Stimulated activated CD4-positive, alpha-beta T cell treated with anti-CD3 and anti-CD28 coated beads, Interleukin-1b, Interleukin-23, amount 100 ng/mL, for 24 hours (primary cell): ENCODE measurements around the gene PIK3CD.
"Not testable (repeated sequence)": the region's sequence is repeated elsewhere in the genome, so short reads cannot be mapped to it uniquely, and the experiment has no call there.

Source experiments
- DNase-seq, 4 experiments: peaks; one replicate each; pipeline ENCODE4 v3.0.0-alpha.2; 2020; ENCODE audit warnings: low read depth in 4 of 4, low spot score in 1 of 4

PIK3CD gene

DNA sequence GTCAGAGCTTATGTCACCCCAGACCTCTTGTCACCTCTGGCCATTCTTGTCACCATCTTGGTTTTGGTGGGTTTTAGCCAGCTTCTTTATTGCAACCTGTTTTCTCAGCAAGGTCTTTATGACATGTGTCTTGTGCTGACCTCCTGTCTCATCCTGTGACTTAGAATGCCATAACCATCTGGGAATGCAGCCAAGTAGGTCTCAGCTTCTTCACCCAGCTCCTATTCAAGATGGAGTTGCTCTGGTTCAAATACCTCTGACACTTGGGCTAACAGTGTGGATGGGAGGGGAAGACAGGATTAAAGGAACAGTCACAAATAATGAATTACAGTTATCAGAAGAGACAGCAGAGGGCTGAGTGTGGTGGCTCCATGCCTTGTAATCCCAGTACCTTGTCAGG is 30.5 kb upstream of the PIK3CD start:
- no peak for DNase-seq

DNA sequence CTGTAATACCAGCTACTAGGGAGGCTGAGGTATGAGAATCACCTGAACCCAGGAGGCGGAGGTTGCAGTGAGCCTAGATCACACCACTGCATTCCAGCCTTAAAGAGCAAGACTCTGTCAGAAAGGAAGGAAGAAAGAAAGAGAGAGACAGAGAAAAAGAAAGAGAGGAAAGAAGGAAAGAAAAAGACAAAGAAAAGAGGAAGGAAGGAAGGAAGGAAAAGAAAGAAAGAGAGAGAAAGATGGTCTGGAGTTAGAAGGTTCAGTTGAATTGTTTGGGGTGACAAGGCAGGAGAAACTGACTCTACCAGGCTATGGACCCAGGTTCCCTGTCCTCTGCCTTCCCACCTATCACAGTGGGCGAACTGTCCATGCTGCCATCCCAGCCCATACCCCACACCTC is 27.4 kb upstream of the PIK3CD start:
- DNase-seq: no peak

DNA sequence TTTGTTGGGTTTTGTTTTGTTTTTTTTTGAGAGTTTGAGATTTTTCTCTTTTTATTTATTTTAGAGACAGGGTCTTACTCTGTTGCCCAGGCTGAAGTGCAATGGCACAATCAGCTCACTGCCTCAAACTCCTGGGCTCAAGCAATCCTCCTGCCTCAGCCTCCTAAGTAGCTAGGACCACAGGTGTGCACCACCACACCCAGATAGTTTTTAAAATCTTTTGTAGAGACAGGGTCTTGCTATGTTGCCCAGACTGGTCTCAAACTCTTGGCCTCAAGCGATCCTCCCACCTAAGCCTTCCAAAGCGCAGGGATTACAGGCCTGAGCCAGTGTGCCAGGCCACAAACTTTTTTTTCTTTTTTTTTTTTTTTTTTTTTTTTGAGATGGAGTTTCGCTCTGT is 26.5 kb upstream of the PIK3CD start:
- DNase-seq: not testable (repeated sequence)

GRCh38 chr1:9626201-9626608 is 25.3 kb upstream of the PIK3CD start:
- no peak for DNase-seq

DNA sequence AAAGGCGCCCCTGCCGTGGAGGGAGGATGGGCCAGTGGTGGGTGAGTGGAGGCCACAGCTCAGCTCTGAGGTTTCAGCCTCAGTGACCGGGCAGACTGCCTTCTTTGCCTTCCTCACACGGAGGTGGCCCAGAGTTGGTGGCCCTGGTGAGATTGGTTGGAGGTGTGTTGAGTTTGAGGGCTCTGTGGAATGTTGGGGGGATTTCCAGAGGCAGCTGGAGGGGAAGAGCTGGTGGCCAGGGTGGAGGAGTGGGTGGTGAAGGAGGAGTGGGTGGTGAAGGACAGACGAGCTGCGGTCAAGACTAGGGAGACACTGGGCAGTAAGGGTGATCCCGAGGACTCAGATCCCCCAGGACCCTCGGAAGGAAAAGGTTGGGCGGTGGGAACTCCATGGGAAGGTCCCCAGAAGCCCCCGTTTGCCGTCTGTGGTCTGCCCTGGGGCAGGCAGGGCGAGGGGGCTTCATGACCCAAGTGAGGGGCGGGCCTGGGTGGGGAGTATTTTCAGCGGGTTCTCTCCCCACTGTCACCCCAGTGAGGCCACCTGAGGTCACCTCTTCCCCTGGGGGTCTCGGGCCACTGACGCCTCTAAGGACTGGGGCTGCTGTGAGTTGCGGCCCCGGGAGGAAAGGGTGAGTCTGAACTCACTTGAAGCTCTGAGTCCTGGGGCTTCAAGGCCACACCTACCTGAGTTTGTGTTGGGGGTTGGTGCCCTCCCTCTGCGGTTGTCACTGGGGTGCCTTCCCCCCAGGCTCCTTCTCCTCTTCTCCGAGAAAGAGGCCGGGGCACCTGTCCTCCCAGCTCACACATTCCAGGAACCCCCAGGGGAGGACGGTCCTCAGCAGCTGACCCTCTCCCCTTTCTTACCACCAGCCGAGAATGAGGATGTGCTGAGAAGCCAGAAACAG is 22.7 kb upstream of the PIK3CD start:
- peak in 2 of 4 experiments; percentile 30 to 65 for DNase-seq

DNA sequence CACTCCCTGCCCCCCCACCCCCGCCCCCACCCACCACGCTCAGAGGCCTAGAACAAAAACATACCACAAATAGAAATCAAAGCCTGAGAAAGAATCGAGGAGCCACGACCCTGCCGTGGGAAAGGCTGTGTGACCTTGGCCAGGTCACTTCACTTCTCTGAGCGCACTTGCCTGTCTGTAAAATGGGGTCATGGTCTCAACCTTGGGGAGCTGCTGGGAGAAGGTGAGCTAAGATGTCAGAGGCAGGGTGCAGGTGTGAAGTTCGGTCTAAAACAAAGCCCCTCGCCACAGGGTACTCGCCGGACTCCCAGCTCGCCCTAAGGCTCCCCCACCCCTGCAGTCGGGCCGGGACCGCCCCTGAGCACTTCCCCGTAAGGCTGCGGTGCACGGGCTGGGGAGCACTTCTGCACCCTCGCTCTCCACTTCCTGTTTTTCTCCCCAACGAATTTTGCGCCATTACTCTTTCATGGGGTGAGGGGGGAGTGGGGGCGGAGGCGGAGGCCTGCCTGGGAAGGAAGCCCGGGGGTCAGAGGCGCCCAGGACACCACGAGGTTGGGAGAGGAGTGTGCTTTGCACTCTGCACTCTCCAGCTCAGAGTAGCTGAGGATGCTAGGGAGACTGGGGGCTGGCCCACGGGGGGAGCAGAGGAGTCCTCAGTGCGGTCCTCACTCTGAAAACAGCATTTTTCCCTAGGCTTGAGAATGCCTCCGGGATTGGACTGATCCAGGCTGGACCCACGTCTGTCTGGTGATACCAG is 21.9 kb upstream of the PIK3CD start:
- DNase-seq: peak in 2 of 4 experiments; percentile 60 to 73

DNA sequence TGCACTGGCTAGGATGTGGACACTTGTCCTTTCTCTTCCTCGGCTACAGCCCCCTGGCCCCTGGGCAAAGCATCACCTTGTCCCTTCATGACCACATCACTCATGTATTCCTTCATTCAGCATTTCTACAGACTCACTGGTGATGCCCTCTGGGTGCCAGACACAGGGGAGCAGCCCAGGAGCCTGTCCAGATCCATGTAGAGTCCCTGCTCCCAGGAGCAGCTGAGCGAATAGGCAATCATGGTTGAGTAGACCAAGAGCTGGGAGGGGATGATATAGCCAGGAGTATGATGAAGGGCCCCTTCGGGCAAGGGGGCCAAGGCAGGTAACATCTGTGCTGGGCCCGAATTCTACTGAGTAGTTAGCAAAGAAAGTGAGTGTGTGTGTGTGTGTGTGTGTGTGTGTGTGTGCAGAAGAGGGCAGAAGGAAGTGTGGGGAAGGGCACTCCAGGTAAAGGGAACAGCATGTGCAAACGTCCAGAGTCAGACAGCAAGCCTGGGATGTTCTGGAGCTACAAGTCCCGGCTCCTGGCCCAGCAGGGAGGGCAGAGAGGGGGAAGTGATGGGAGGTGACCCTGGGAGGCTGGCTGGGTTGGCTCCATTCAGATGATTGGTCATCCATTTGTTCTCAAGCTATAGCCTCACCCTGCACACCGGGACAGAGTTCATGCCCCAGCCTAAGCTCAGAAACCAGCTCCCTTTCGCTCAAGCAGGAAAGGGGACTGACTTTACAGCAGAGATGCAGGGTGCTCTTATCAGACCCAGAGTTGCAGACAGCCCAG is 21.0 kb upstream of the PIK3CD start:
- no peak for DNase-seq

GRCh38 chr1:9631613-9632012 is 19.9 kb upstream of the PIK3CD start:
- no peak for DNase-seq

DNA sequence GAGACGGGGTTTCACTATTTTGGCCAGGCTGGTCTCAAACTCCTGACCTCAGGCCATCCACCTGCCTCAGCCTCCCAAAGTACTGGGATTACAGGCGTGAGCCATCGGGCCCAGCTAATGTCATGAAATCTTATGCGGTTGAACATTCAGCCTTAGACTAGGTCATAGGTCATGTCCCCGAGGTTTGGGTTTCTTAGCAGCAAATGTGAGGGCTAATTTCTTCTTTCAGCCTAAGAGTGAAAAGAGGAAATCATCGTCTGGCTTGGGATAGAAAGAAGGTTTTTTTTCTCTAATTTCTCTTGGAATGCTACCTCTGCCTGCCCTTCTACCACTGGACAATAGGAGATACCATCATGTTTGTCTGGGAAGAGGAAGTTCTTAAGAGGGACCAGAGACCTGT is 18.0 kb upstream of the PIK3CD start:
- DNase-seq: no peak

GRCh38 chr1:9634582-9634981 is 16.9 kb upstream of the PIK3CD start:
- DNase-seq: no peak

GRCh38 chr1:9639227-9639626 is 12.3 kb upstream of the PIK3CD start:
- no peak for DNase-seq

- no peak for DNase-seq
These were observed 7.9 kb upstream of the PIK3CD start for GRCh38 chr1:9643351-9644256.

GRCh38 chr1:9646037-9646436 is 5.5 kb upstream of the PIK3CD start:
- DNase-seq: no peak

DNA sequence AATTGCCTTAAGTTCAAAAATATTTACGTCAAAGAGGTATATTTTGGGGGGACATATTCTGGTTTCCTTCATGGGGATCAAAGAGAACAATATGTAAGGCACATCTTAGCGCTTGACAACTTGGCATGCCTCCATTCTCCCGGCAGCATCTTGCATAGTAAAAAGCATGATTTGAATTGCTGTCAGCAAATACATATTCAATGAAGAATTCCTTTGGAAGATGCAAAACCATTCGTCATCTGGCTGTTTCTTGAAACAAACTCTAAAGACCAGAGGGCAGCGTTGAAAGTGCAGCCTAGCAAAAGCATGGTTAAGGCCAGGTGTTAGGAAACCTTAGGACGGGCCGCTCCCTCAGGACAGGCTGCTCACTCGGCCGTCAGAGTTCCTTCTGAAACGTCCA is 3.4 kb upstream of the PIK3CD start:
- no peak for DNase-seq

GRCh38 chr1:9649769-9650168 is 1.8 kb upstream of the PIK3CD start:
- no peak for DNase-seq

DNA sequence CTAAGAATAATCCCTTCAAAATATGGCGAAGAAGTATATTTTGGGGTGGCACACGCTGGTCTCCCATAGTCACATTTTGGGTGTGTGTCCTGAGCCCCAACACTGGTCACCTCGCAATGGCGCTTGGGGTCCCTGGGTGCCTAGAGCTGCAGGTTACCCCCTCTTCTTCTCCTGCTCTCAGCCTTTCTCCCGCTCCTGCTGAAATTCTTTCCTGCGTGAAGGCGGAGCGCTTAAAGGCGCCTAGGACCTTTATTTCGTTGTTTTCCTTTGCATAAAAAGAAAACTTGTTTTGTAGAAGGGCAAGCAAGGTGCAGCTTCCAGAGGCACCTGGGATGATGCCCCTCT is 339 bp upstream of the PIK3CD start:
- no peak for DNase-seq

- peak in 1 of 4 experiments; percentile 25 for DNase-seq
These were observed 1.1 kb downstream of the PIK3CD start for GRCh38 chr1:9652379-9653209.

GRCh38 chr1:9653210-9653490 is 1.6 kb downstream of the PIK3CD start:
- DNase-seq: no peak

- DNase-seq: no peak
These were observed 2.0 kb downstream of the PIK3CD start for GRCh38 chr1:9653491-9654050.
